Effector CD4-positive, alpha-beta T cell (primary cell): Measurements from ENCODE around the gene UGT1A4.
"Not testable (repeated sequence)": the region's sequence is repeated elsewhere in the genome, so short reads cannot be mapped to it uniquely, and the experiment has no call there.

ENCODE experiments used
- DNase-seq: peaks from one replicate; pipeline ENCODE4 v3.0.0-alpha.2; 2020

The UGT1A4 gene

GRCh38 chr2:233751212-233752009 lies 32.9 kb downstream of the UGT1A4 start:
- DNase-seq, result not testable (repeated sequence)

- DNase-seq, result no peak
Observed at GRCh38 chr2:233754872-233755611, 36.5 kb downstream of the UGT1A4 start.

DNA sequence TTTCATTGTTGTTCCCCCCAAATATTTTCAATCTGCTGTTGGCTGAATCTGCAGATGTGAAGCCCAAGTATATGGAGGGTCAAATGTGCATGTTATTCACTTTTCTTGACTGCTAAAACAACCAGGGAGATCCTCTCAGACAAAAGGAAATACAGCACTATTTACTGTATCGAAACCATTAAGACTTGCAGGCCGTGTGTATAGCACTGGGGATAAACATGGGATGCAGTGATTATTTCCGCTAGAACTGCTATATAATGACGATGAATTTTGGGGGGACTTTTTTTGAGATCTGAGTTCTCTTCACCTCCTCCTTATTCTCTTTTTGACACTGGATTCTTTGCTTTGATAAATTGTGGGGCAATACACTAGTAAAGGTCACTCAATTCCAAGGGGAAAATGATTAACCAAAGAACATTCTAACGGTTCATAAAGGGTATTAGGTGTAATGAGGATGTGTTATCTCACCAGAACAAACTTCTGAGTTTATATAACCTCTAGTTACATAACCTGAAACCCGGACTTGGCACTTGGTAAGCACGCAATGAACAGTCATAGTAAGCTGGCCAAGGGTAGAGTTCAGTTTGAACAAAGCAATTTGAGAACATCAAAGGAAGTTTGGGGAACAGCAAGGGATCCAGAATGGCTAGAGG lies 38.0 kb downstream of the UGT1A4 start:
- no peak for DNase-seq

DNA sequence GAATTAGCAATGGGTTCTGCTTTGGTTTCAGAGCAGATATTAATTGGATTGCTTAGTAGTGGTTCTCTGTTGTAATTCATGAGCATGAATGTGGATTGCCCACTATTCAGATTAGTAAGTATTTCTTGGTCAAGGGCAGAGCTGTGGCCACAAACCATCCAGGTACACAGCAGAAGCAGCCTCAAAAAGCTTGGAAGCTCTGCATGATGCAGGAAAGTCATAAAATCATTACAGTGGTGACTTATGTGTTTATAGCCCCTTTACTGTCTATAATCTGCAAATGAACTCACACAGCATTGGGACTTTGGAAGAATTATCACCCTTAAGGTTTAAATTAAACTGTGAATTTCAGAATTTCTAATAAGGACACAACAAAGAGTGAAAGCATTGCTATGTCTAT lies 39.6 kb downstream of the UGT1A4 start:
- no peak for DNase-seq

DNA sequence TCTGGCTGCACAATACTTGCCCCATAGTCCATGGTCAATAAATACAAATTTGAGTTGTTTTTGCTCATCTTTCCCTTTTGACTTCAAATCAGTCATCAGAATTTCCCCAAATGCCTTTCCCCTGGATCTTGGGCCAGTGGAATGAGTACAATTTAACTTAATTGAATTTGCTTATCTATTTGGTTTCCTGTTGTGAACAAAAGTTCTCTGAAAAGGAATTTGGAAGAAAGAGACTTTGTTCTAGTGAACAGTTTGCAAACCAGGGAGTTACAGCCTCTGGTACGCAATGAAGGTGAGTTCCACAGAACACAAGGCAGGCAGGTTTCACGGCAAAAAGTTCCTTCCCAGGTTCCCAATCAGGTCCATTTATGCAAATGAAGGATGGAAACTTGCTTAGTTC lies 40.3 kb downstream of the UGT1A4 start:
- DNase-seq, result no peak

DNA sequence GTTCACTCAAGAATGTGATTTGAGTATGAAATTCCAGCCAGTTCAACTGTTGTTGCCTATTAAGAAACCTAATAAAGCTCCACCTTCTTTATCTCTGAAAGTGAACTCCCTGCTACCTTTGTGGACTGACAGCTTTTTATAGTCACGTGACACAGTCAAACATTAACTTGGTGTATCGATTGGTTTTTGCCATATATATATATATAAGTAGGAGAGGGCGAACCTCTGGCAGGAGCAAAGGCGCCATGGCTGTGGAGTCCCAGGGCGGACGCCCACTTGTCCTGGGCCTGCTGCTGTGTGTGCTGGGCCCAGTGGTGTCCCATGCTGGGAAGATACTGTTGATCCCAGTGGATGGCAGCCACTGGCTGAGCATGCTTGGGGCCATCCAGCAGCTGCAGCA lies 41.5 kb downstream of the UGT1A4 start, which contains the start of gene UGT1A1:
Gene UGT1A1, plus strand, starts transcription at position 228 of the 400 bp plus-strand sequence. Its CDS starts 18 bp downstream, at position 246.
- no peak for DNase-seq

DNA sequence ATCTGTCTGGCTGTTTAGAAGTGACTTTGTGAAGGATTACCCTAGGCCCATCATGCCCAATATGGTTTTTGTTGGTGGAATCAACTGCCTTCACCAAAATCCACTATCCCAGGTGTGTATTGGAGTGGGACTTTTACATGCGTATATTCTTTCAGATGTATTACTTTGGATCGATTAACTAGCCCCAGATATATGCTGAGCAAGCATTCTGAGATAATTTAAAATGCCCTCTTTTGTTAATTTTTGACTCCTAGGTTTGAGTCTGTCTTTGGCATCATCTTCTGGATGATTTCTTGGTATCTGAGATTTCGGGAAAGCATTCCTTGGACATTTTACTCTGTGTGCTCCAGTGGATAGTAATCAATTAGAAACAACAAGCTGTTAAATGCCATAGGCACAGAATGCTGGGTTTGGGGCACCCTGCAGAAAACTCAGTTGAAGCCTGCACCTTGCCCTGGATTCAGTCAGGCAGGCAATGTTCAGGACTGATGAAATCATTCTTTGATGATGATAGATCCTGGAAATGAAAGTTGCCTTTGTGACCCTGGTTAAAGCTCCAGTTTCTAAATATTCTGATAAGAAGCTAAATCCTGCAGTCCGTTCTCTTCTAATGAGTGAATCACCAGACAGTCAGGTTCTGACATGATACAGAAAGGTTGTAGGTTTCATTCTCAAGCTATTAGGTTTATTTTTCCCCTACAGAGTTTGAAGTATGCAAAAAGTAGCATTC lies 42.7 kb downstream of the UGT1A4 start:
- DNase-seq, result no peak

GRCh38 chr2:233764264-233764663 lies 45.7 kb downstream of the UGT1A4 start:
- no peak for DNase-seq

- DNase-seq, result no peak
Observed at GRCh38 chr2:233764761-233765160, 46.2 kb downstream of the UGT1A4 start.

- DNase-seq, result no peak
Observed at GRCh38 chr2:233766416-233766815, 47.9 kb downstream of the UGT1A4 start.

GRCh38 chr2:233768076-233768475 lies 49.5 kb downstream of the UGT1A4 start:
- no peak for DNase-seq

GRCh38 chr2:233769260-233769659 lies 50.7 kb downstream of the UGT1A4 start:
- DNase-seq, result no peak

- DNase-seq, result no peak
Observed at GRCh38 chr2:233772153-233772552, 53.6 kb downstream of the UGT1A4 start.

DNA sequence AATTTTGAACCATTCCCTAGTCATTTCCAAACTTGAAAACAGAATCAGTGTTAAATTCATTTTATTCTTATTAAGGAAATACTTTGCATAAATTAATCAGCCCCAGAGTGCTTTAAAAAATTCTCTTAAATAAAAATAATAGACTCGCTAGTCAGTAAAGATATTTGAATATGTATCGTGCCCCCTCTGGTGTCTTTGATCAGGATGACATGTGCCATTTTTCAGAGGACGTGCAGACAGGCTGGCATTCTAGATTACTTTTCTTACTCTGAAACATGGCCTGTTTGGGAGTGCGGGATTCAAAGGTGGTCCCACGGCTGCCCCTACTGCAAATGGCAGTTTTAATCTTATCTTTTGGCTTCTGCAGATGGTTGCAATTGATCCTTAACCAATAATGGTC lies 54.0 kb downstream of the UGT1A4 start:
- DNase-seq, result no peak

- no peak for DNase-seq
Observed at GRCh38 chr2:233773854-233774253, 55.3 kb downstream of the UGT1A4 start.

DNA sequence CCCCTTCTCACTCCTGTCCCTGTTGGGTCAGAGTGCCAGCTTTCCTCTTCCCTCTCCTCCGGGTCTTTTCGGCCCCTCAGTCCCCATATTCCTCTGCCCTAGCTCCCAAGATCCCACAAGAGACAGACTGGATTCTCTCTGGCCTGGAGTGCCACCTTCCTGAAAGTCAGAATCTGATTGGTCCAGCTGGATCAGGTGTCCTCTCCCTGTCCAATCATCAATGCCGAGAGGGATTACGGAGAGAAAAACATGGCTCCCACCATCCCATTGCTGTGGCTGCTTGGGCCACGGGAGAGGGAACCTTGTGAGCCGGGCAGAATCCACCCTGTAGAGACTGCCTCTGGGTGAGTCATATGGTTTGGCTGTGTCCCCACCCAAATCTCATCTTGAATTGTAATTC lies 56.9 kb downstream of the UGT1A4 start:
- no peak for DNase-seq

- DNase-seq, result no peak
Observed at GRCh38 chr2:233778030-233778429, 59.5 kb downstream of the UGT1A4 start, which contains the start of gene MROH2A. Gene MROH2A (plus strand): TSS chr2:233778330. CDS start chr2:233779359, 1,029 bp downstream.

- DNase-seq, result no peak
Observed at GRCh38 chr2:233779722-233780121, 61.2 kb downstream of the UGT1A4 start.

DNA sequence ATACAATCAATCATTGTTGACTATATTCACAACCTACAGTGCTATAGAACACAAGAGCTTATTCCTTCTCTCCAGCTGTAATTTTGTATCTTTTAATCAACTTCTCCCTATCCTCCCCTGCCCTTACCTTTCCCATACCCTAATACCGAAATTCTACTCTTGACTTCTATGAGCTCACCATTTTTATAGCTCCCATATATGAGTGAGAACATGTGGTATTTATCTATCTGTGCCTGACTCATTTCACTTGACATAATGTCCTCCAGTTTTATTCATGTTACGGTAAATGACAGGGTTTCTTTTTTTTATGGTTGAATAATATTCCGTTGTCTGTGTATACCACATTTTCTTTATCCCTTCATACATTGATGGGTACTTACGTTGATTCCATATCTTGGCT lies 62.2 kb downstream of the UGT1A4 start:
- DNase-seq, result no peak

- no peak for DNase-seq
Observed at GRCh38 chr2:233789554-233789953, 71.0 kb downstream of the UGT1A4 start.

DNA sequence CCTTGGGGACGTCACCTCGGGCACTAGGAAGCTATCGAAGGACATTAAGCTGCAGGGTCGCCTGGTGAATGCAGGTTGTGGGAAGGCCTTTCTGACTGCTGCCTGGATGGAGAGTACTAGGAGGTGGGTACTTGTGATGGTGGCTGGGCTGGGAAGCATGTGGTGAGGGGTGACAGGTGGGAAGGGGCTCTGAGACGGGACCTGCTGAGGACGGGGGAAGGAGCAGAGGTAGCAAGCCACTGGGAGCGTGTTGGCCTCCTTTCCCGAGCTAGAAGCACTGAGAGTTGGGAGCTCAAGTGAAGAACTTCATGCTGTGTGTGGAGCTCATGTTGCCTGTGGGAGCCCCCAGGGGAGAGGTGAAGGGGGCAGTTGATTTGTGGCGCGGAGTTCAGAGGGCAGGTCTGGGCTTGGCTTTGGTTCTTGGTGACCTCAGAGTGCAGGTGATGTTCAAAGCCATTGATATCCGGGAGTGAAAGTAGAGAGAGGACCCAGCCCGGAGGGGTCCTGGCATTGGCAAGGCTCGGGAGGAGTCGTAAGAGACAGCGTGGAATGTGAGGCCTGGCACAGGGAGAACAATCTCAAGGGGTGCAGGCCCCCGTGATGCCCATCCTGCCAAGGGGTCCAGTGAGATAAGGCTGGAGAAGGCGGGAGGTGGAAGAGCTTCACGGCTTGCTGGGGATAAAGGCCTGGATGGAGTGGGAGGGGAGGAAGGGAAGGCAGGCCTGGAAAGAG lies 72.8 kb downstream of the UGT1A4 start:
- DNase-seq, result no peak

DNA sequence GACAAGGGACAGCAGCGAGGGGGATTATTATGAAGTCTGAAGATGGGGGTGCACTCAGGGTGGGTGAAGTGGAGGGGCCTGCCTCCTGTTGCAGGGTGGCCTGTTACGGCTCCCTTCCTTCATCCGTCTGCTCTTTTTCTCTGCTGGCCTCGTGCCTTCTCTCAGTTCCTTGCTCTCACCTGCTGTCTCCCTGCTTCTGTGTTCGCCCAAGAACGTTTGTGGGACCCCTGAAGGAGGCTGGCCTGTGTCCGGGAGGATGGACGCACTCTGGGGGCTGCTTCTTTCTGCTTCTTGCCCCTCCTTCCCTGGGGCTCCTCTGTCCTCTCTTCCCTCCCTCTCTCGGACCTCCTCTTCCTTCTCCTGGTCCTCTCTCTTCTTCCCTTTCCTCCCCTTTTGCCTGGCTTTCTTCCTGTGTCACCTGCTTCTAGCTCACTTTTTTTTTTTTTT lies 73.4 kb downstream of the UGT1A4 start:
- no peak for DNase-seq
